ENCODE results near the gene NAXE.

Gene NAXE

GRCh38 chr1:156612666-156613065 is 21.1 kb downstream of the NAXE start:
- in situ Hi-C loops (cut with HindIII; ENCODE audit: low sequenced_read_pairs) = no loop called here
- H3K4me3 ChIP-seq (ENCODE audit: low read depth, low read length) = no peak overlapping the region
- TF ChIP-seq, protein P1, sequence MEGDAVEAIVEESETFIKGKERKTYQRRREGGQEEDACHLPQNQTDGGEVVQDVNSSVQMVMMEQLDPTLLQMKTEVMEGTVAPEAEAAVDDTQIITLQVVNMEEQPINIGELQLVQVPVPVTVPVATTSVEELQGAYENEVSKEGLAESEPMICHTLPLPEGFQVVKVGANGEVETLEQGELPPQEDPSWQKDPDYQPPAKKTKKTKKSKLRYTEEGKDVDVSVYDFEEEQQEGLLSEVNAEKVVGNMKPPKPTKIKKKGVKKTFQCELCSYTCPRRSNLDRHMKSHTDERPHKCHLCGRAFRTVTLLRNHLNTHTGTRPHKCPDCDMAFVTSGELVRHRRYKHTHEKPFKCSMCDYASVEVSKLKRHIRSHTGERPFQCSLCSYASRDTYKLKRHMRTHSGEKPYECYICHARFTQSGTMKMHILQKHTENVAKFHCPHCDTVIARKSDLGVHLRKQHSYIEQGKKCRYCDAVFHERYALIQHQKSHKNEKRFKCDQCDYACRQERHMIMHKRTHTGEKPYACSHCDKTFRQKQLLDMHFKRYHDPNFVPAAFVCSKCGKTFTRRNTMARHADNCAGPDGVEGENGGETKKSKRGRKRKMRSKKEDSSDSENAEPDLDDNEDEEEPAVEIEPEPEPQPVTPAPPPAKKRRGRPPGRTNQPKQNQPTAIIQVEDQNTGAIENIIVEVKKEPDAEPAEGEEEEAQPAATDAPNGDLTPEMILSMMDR (IDR thresholded peaks at IDR 0.05; ENCODE audit: low read depth, low read length) = no peak
- DNase-seq (ENCODE audit: low read depth, low spot score) = no peak

DNA sequence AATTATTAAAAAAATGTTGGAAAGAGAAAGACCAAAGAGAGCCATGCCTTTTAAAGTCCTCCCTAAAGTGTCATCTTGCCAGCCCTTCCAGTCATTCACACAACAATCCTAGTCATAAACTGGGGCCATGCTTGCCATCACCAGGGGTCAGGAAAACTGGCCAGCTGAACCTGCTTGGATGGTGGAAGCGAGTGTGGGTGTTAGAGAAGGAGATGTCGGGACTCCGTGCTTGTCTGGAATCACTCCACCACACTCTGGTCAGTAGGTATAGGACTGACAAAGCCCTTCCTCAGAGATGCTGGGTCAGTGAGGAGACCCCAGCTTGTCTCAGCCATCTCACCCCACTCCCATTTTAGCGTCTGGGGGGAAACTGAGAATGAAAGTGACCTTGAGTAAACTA is 24.4 kb downstream of the NAXE start:
- TF ChIP-seq, protein P1 (IDR thresholded peaks at IDR 0.05; ENCODE audit: low read depth, low read length) = no peak
- DNase-seq (ENCODE audit: low read depth, low spot score) = no peak
- in situ Hi-C loops (cut with HindIII; ENCODE audit: low sequenced_read_pairs) = no loop called here
- H3K4me3 ChIP-seq (ENCODE audit: low read depth, low read length) = no peak overlapping the region

DNA sequence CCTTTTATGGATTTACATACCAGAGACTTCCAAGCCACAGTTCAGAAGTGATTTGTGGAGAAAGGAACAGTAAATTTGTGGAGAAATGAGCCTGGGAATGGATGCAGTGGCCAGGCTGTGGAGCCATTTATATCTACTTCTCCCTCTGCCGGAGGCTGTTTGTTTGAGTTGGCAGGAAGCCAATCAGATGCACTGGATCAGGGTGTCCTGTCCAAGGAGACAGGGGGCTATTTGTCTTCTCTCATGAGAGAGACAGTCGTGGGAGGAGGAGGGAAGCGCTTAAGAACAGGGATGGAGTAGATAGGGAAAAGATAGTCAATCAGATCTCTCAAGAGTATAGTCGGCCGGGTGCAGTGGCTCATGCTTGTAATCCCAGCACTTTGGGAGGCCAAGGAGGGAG is 24.9 kb downstream of the NAXE start:
- DNase-seq (ENCODE audit: low read depth, low spot score) = peak; percentile 24
- in situ Hi-C loops (cut with HindIII; ENCODE audit: low sequenced_read_pairs) = no loop called here
- TF ChIP-seq, protein P1 (IDR thresholded peaks at IDR 0.05; ENCODE audit: low read depth, low read length) = no peak
- no peak overlapping the region for H3K4me3 ChIP-seq (ENCODE audit: low read depth, low read length)

- in situ Hi-C loops (cut with HindIII; ENCODE audit: low sequenced_read_pairs) = no loop called here
- no peak for DNase-seq (ENCODE audit: low read depth, low spot score)
- TF ChIP-seq, protein P1 (IDR thresholded peaks at IDR 0.05; ENCODE audit: low read depth, low read length) = peak; percentile 54
Measured at GRCh38 chr1:156618853-156619581, 27.4 kb downstream of the NAXE start, which contains the start of gene HAPLN2. Gene HAPLN2 (plus strand): TSS chr1:156619415. CDS start chr1:156623491, 4,076 bp downstream.

GRCh38 chr1:156619582-156619955 is 28.0 kb downstream of the NAXE start:
- TF ChIP-seq, protein P1 (IDR thresholded peaks at IDR 0.05; ENCODE audit: low read depth, low read length) = no peak
- no peak overlapping the region for H3K4me3 ChIP-seq (ENCODE audit: low read depth, low read length)
- DNase-seq (ENCODE audit: low read depth, low spot score) = no peak
- in situ Hi-C loops (cut with HindIII; ENCODE audit: low sequenced_read_pairs) = no loop called here

More at GRCh38 chr1:156618853-156619581, 27.4 kb downstream of the NAXE start, which contains the start of gene HAPLN2:
- H3K4me3 ChIP-seq (ENCODE audit: low read depth, low read length) = no peak within 1 kb of the TSS

DNA sequence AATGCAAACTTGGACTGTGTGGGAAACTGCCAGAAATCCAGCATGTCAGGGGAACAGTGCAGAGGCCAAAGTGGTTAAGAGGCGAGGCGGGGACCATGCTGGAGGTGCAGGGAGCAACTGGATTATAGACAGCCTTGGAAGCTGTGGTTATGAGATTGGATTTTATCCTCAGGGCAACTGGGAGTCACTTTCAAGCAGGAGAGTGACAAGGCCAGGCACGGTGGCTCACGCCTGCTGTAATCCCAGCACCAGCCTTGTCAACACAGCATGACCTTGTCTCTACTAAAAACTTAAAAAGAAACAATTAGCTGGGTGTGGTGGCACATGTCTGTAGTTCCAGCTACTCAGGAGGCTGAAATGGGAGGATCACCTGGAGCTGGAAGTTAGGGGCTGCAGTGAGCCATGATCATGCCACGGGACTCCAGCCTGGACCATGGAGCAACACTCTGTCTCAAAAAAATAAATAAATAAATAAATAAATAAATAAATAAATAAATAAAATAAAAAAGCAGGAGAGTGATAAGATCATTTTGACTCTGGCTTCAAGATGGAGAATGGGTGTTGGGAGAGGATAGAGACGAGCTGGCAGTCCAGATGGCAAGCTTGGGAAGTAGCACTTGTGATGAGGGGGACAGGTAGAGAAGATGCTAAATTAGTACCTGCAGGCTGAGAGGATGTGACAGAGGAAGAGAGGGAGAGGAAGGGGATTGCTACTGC is 31.2 kb downstream of the NAXE start:
- TF ChIP-seq, protein P1 (IDR thresholded peaks at IDR 0.05; ENCODE audit: low read depth, low read length) = no peak
- DNase-seq (ENCODE audit: low read depth, low spot score) = no peak
- H3K4me3 ChIP-seq (ENCODE audit: low read depth, low read length) = no peak overlapping the region
- in situ Hi-C loops (cut with HindIII; ENCODE audit: low sequenced_read_pairs) = no loop called here

Measured in astrocyte of the spinal cord (primary cell).